ENCODE results near the gene MMAB.
A peak's percentile ranks its signal among the peaks of the same experiment; 100 is the strongest.

Gene MMAB

DNA sequence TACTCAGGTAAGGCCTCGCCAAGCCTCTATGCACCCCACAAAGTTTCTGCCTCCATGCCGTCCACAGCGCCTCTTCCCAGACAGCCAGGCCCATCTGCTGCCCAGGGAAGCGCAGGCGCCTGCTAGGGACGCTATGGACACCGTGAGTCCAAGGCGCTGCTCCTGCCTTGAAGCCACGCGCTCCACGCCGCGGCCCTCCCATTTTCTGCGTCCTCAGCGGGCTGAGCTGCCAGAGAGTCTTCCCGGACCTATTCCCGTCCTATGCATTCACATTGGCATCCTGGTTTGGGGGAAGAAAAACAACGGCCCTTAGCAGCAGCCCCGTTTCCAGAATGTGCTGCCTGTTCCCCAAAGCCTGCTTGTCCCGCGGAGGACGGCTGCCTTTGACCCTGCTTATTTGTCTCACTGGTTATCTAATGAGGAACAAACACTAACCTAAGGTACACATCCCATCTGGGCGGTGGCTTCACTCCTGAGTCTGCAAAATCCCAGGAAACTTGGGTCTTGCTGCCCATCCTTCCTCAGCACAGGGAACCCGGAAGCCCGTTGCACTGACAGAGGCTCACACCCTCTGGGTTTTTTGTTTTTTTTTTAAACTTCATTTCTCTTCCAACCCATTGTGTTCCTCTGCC lies 38.0 kb downstream of the MMAB start:
- DNase-seq, result no peak

DNA sequence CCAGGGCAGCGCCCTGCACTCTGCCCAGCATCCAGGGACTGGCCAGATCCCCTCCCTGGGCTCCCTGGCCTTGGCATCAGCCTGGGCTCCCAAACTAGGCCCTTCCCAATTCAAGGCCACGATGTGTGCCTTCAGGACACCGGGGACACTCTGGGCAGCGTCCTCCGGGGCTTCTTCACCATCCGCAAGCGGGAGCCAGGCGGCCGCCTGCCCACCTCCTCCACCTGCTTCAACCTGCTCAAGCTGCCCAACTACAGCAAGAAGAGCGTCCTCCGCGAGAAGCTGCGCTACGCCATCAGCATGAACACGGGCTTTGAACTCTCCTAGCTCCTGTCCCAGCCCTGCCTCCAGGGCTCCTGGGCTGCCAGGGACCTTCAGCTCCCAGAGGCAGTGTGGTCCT lies 38.8 kb downstream of the MMAB start:
- no peak for DNase-seq

DNA sequence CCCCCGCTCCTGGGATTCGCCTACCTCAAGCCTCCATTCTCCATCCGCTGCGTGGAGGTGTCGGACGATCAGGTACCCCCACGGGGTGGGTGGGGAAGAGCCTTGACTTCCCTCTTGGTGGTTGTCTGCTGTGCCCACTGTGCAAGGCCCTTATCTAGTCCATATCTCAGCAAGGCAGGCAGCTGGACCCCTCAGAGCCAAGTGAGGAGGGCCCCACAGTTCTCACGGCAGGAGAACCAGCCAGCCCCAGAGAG lies 39.9 kb downstream of the MMAB start:
- DNase-seq, result no peak

DNA sequence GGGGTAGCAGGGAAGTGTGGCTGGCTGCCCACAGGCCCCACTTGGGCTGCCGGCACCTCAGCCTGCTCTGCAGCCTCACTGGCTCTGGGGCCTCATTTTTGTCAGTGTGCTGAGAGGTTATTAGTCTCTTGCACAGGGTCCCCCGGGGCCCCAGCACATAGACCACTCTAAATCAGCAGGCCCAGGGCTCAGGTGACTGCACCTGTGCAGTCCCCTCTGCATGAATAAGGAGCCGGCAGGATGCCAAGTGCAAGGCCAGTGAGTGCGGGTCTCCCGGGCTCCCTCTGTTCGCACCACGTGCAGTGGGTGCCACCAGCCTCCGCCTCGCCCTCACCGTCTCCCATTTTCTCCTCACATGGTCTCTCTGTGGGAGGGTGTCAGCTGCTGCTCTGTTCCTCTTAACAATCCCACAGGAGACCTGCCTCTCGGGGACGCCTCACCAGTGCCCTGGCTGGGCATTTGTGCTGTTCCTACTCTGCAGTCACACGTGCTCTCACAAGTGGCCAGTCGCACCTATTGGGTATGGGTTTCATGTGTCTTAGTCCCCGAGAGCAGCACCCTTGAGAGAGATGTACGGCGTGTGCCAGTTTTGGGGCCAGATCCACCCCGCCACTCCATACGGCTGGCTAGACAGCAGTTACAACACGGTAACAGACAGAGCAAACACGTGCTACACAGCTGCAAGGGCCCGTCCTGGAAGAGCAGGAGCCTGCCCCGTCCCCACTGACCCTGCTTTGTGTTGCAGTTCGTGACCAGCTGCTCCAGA lies 40.4 kb downstream of the MMAB start:
- no peak for DNase-seq

DNA sequence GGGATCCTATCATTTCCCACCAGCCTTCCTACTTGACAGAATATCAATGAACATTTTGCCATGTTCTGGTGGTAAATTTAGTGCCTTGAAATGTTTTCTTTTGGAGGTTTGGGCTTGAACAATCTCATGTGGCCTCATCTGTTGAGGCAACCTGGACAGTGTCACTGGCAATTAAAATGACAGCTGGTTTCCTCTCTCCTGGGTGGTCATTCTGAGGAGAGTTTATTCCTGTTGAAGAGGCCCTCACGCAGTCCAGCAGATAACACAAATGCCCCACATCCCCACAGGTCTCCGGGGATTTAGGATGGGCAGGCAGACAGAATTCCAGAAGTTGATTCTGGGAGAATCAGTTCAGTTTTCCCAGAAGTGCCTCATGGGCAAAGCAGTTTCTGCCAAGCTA lies 41.9 kb downstream of the MMAB start:
- no peak for DNase-seq

DNA sequence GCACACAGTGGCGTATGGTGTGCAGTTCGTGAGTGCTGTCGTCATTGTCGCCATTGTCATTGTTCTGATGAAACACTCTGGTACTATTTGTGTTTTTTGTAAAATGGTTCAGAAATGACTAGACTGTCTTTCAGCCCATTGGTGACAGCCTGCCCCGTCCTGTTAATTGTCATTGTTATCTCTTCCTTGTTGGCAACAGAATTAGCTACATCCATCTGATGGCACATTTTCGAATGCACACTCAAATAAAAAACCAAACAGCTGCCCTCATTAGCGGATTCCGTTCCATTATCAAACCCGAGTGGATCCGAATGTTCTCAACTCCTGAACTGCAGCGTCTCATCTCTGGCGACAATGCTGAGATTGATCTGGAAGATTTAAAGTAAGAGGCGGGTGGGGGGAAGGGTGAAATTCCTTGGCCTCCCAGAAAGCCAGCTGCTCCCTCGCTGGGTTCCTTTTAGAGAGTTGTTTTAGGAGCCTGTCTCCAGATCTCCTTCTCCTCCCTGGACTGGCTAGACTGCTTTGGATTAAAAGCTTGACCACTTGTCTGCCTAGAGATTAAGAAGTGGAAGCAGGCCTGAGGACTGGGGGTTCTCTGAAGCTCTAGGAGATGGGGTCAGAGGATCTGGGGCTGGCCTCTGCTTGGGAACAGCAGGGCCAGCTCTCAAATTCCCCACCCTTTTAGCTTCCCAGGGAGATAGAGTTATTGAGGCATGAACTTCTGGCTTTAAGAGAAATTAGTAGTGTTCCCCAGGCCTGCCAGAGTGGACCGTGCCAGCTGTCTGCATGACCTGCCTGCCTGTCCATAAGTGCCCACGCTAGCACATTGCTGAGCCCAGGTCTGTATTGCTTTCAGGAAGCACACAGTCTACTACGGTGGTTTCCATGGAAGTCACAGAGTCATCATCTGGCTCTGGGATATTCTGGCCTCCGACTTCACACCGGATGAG lies 43.3 kb downstream of the MMAB start:
- no peak for DNase-seq

DNA sequence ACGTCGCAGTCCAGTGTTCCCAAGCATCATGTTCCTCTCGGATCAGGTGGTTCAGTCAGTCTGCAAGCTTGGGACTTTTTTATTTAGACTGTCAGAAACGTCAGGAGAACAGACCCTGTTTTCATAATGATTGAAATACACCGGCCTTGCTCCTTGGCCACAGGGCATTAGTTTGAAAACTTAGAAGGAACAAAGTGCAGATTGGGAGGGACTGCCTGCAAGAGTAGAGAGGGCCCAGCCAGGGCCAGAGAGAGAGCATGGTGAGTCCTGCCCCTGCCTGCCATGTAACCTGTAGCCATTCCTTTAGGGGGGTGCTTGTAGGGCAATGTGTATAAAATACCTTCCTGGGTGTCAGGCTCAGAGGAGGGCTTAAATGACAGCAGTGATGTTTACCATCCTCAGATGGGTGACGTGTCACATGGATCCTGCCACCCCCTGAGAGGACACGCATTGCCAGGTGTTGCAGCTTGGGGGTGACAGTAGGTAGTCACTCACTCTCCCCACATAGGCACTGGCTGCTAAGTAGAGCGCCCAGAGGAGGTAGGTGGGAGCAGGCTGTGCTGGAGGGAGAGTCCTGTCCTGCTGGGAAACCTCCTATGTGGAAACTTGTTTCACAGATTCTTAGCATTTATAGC lies 45.7 kb downstream of the MMAB start:
- no peak for DNase-seq

DNA sequence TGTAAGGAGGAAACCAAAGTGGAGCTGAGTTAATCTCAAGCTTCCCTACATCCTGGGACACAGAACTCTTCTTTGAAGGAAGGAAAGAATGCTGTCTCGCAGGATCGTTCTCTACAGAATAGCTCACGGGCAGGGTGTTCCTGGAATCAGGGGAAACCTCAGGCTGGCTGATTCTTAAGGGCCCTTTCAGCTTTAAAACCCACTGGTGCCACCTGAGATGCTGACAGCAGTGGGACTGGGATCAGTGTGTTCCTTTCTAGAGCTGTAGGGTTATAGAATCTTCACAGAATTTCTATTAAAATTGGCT lies 48.1 kb downstream of the MMAB start:
- DNase-seq, result no peak

DNA sequence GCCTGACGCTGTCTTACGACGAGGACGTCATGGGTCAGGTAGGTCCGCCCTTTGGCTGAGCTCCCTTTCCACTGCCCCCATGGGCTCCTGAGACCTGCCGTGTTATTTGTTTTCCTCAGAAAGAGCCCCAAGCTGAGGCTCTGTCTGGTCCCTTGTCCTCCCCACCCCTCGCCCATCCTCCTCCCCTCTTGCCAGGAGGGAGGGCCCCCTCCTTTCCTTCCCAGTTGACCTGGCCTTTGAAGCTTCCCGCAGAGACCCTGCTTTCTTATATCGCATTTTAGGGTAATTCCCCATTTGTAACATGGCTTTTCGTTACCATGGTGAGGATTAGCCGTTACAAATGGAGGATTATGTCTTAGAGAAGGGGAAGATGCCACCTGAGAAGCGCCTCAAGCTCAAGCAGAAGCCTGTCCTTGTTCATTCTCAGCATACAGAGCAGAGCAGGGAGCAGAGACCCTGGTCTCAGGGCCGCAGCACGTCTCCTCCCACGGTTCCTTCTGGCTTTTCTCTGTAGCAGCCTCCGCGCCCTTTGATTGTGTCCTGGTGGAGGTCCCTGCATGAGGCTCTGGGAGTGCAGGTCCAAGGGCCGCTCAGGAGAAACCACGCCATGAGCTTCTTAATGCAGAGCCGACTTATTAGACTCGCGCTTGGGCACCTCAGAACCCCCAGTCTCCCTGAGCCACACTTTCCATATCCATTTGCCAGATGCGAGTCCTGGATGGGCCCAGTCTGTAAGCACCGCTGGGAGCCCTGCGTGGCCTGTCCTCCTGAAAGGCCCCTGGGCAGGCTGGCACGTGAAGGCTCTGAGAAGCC lies 48.6 kb downstream of the MMAB start:
- no peak for DNase-seq

DNA sequence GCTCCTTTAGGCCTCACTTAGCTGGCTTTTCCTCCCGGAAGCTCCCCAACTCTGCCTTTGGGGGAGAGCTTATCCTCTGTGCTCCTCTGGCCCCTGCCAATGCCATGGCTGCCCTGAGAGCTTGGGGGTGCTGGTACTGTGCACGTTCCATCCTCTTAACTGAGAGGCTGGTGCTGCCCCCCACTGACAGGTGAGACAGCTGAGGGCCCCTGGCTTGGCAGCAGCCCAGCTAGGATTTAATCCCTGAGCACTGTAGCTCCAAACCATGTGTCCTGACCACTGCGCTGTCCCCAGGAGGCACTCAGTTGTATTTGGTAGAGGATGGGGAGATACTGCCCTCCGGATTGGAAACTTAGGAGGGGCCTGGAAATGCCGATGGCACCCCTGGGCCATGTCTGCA lies 49.8 kb downstream of the MMAB start:
- no peak for DNase-seq

DNA sequence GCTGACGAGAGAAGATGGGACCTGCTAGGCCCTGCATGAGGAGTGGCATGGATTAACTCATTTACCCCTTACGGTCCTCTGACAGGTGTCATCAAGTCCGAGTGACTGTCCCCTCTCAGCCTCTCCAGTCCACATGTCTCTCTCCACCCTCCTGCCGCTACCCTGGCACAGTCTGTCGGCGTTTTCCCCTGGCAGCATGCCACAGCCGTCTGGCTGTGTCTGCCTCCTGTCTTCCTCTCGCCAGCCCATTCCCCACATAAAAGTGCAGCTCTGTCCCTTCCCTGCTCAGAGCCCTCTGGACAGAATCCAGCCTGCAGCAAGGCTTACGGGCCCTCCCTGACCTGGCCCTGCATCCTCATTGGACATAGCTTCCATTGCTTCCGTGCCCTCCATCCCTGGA lies 50.2 kb downstream of the MMAB start:
- no peak for DNase-seq

DNA sequence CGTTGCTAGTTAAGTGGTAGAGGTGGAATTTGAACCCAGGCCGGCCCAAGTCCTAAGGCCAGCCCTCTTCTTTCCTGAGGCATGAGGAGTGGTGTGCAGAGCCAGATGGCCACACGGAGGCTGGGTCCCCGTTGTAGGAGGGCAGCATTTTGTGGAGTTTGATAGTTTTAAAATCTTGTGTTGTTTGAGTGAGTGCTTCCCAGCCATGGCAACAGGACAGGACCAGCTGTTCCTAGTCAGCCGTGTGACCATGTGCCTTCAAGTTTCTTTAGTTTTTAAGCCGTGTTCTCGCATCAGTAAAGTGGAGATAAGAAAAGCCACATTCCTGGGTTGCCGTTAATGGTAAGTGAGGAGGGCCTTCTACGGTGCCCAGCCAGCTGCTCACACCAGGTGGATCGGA lies 51.5 kb downstream of the MMAB start:
- no peak for DNase-seq

DNA sequence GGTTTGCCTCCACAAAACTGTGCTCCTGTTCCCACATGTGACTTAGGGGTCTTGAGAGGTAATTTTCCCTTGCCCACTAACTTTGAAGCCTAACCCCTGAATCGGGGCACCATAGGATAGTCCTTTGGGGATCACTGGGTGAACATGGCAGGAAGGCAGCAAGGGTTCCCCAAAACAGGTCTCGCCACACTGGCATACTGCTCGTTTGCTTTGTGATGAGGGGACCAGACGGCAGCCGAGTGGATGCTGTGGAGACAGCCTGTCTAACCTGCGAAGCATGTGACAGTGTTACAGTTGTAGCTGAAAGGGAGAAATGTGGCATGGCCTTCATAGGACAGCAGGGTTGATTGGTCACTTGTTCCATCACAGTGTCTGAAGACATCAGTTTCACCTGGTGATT lies 53.5 kb downstream of the MMAB start:
- DNase-seq, result no peak

DNA sequence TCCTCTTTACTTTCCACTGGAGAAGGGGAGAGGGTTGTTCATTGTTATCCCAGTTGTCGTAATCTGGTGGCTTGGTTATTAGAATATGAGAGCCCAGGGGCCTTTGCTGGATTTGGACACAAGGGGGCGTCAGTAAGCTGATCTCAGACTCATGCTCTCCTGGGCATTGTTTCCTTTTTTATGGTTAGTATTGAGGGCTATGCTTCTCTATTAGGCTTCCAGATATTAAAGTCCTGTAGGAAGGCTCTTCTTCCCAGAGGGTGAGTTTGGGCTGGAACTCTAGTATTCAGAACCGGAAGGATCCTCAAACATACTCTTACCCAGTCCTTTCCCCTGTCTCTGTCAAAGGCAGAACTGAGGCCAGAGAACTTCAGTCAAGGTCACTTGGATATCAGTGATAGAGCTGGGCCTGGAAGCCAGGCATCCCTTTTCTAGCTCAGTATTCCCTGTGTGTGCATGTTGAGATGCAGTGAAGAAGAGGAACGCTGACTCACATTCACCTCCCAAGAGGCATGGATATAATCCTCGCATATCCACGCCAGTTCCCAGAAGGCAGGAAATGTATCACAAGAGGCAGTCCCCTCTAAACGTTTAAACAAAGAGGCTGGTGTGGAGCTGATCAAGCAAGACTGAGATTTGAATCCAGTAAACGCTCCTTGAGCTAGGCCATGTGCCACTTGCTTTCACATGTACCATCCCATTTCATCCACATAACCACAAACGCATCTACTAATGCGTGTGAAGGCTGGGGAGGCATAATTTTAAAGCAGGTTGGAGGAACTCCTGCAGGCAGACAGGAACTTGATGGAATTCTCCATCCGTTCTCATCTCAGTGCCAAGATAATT lies 54.3 kb downstream of the MMAB start:
- peak; percentile 44 for DNase-seq

DNA sequence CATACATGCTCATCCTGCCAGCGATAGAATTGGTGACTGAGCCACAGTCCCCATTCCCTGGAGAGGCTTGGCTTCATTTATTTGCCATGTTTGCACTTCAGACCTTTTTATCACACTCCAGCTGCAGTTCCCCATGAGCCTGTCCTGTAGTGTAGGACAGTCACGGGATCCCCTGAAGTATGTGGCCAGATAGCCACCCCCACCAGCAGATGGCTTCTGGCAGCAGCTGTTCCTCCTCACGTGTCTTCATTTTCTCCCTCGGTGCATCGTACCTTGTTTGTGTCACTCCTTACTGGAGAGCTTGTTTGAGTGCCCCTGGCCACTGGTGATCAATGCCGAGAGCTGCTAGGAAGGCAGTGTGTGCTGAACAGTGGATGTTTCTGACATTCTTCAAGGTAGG lies 55.7 kb downstream of the MMAB start:
- DNase-seq, result no peak

DNA sequence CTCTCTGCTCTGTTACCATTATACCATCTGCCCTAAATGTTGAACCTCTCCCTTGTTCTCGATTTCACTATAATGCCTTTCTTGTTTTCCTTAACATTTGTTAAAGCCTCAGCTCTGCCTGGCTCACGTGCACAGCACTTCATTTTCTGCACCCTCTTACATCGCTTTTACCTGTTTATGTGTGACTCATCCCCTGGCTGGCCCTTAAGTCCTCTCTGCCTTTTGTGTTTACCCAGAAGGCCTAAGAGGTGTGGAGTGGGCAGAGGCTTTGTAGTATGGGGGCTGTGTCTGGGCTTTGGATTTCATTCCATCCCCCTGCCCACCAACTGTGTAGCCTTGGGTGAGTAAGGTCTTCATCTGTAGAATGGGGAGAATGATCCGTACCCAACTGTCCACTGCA lies 59.3 kb downstream of the MMAB start:
- no peak for DNase-seq

DNA sequence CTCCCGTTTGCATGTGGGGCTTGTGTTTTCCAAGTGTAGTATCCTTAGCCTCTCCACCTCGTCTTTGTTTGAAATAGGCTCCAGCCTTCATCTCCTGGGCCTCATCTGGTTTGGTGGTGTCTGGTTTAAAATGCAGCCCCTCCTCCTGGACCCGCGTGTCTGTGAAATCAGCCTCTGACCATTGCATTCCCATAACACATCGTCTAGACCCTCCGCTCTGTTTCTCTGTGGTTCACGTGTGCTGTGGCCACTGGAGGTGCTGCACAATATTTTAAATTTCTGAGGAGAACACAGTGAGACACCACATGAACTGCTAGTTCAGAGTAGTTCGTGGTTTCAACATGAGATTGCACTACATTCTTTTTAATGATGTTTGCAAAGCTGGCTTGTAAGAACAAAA lies 60.3 kb downstream of the MMAB start:
- DNase-seq, result no peak

DNA sequence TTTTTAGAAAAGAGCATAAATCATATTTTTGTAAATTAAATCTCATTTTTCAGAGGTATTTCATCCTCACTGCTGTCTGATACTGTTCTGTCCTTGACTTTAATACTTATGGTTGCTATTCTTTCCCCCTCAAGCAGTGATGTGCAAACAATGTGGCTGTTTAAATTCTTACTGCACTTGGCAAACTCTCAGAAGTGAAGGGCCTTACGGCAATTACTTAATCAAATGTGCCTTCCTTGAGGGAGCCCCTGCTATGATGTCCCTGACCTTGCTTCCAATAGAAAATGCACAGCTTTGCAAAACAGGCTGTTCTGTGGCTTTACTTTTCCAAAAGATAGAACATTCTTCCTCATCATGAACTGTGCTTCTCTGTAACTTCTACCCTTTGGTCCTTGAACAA lies 60.7 kb downstream of the MMAB start:
- no peak for DNase-seq

DNA sequence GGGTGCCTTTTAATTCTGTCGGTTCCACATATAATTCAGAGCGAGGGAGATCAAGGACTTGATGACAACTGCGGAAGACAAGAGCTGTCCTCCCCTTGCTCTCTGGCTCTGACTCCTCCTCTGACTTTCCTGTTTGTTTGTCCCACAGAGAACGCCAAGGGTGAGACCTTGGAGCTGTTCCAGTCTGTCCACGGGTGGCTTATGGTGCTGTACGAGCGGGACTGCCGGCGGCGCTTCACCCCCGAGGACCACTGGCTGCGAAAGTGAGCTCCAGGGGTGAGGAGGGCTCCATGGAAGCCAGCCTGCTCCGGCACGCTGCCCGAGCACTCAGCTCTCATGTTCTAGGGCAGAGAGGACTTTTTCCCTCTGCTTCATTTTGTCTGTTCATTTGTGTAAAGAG lies 63.1 kb downstream of the MMAB start:
- no peak for DNase-seq

DNA sequence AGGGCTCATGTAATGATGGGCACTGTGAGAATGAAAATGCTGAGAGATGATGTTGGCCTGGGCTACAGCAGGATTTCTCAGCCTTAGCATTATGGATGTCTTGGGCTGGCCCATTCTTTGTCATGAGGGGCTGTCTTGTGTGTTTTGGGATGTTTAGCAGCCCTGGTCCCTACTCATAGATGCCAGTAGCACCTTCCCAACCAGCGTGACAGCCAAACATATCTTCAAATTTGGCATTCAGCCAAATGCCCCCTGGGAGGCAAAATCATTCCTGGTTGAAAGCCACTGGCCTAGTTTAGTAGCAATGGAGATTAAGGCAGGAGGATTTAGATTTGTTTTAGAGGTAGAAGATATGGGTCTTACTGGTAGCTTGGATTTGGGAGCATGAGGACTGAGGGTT lies 69.2 kb downstream of the MMAB start:
- DNase-seq, result no peak

All from T-helper 9 cell (primary cell).